SK-N-SH treated with all-trans-retinoic acid at 6 μM for 48 hours (cell line): ENCODE results near the gene ATPAF1.

Source experiments
- ATAC-seq: fragments of 200-7000 bp; cut with Tn5 transposase; 3 replicates; pipeline ENCODE4 v1.9.1; 2020; ENCODE audit warnings: mild to moderate bottlenecking, moderate library complexity
- ARNTL ChIP-seq: fragments of 450-650 bp; formaldehyde crosslinking; IDR thresholded peaks from 2 replicates; pipeline ENCODE4 v1.5.0; 2020; ENCODE audit warnings: low read depth, mild to moderate bottlenecking, moderate library complexity, borderline replicate concordance
- BACH2 ChIP-seq: fragments of 250-450 bp; sonication (Bioruptor Pico); IDR thresholded peaks from 2 replicates; pipeline ENCODE4 v1.9.0; 2021; ENCODE audit warnings: mild to moderate bottlenecking, borderline replicate concordance
- CREB5 ChIP-seq: fragments of 250-450 bp; sonication (Bioruptor Pico); IDR thresholded peaks from 2 replicates; pipeline ENCODE4 v1.5.1; 2020; ENCODE audit warnings: low read depth, mild to moderate bottlenecking, moderate library complexity
- CSDC2 ChIP-seq: fragments of 250-450 bp; sonication (Bioruptor Pico); IDR thresholded peaks from 2 replicates; pipeline ENCODE4 v1.5.0; 2020; ENCODE audit warnings: mild to moderate bottlenecking, moderate library complexity
- ISL1 ChIP-seq: fragments of 250-450 bp; sonication (Bioruptor Pico); IDR thresholded peaks from 2 replicates; pipeline ENCODE4 v2.1.2; 2022; ENCODE audit warnings: mild to moderate bottlenecking, moderate library complexity
- OSR1 ChIP-seq: fragments of 250-450 bp; sonication (Bioruptor Pico); IDR thresholded peaks from 2 replicates; pipeline ENCODE4 v1.8.0; 2022; ENCODE audit warnings: moderate library complexity, mild to moderate bottlenecking, inconsistent platforms
- PPARA ChIP-seq: fragments of 250-450 bp; sonication (Bioruptor Pico); IDR thresholded peaks from 2 replicates; pipeline ENCODE4 v1.5.0; 2020; ENCODE audit warnings: mild to moderate bottlenecking, borderline replicate concordance
- RARB ChIP-seq: fragments of 250-450 bp; sonication (Bioruptor Pico); IDR thresholded peaks from 2 replicates; pipeline ENCODE4 v1.8.0; 2021; ENCODE audit warnings: mild to moderate bottlenecking, moderate library complexity
- SNAI2 ChIP-seq: fragments of 250-450 bp; sonication (Bioruptor Pico); IDR thresholded peaks from 2 replicates; pipeline ENCODE4 v1.5.0; 2020; ENCODE audit warnings: mild to moderate bottlenecking, moderate library complexity
- TCF4 ChIP-seq: fragments of 250-450 bp; sonication (Bioruptor Pico); IDR thresholded peaks from 2 replicates; pipeline ENCODE4 v1.8.0; 2021; ENCODE audit warnings: mild to moderate bottlenecking, moderate library complexity, borderline replicate concordance
- TOX ChIP-seq: fragments of 250-450 bp; sonication (Bioruptor Pico); IDR thresholded peaks from 2 replicates; pipeline ENCODE4 v1.8.0; 2021; ENCODE audit warnings: mild to moderate bottlenecking, moderate library complexity, borderline replicate concordance
- TSHZ2 ChIP-seq: fragments of 250-450 bp; sonication (Bioruptor Pico); IDR thresholded peaks from 2 replicates; pipeline ENCODE4 v1.5.0; 2020; ENCODE audit warnings: mild to moderate bottlenecking, moderate library complexity
- ZC3H10 ChIP-seq: fragments of 250-450 bp; sonication (Bioruptor Pico); IDR thresholded peaks from 2 replicates; pipeline ENCODE4 v1.5.1; 2021; ENCODE audit warnings: mild to moderate bottlenecking, moderate library complexity
- ZFP3 ChIP-seq: fragments of 250-450 bp; sonication (Bioruptor Pico); IDR thresholded peaks from 2 replicates; pipeline ENCODE4 v1.5.0; 2020; ENCODE audit warnings: mild to moderate bottlenecking, moderate library complexity
- ZFP30 ChIP-seq: fragments of 450-650 bp; formaldehyde crosslinking; IDR thresholded peaks from 2 replicates; pipeline ENCODE4 v1.5.0; 2022; ENCODE audit warnings: mild to moderate bottlenecking, moderate library complexity
- ZNF565 ChIP-seq: fragments of 450-650 bp; formaldehyde crosslinking; conservative IDR thresholded peaks from 2 replicates; pipeline ENCODE4 v1.5.0; 2020; ENCODE audit warnings: low read depth, mild to moderate bottlenecking, moderate library complexity
- ZNF70 ChIP-seq: fragments of 450-650 bp; formaldehyde crosslinking; IDR thresholded peaks from 2 replicates; pipeline ENCODE4 v1.5.0; 2020; ENCODE audit warnings: mild to moderate bottlenecking, moderate library complexity
- ZNF8 ChIP-seq: fragments of 450-650 bp; formaldehyde crosslinking; IDR thresholded peaks from 2 replicates; pipeline ENCODE4 v1.5.0; 2020; ENCODE audit warnings: mild to moderate bottlenecking, moderate library complexity
- TF ChIP-seq, protein P1 (sequence below): fragments of 250-450 bp; sonication (Bioruptor Pico); IDR thresholded peaks from 2 replicates; pipeline ENCODE4 v1.5.1; 2021; ENCODE audit warnings: mild to moderate bottlenecking, moderate library complexity
- TF ChIP-seq, protein P2 (sequence below): fragments of 250-450 bp; sonication (Bioruptor Pico); IDR thresholded peaks from 2 replicates; pipeline ENCODE4 v1.8.0; 2021; ENCODE audit warnings: low read depth, mild to moderate bottlenecking, moderate library complexity, borderline replicate concordance
- TF ChIP-seq, protein P3 (sequence below): fragments of 250-450 bp; sonication (Bioruptor Pico); IDR thresholded peaks from 2 replicates; pipeline ENCODE4 v1.8.0; 2020; ENCODE audit warnings: mild to moderate bottlenecking, moderate library complexity, borderline replicate concordance

Gene ATPAF1

DNA sequence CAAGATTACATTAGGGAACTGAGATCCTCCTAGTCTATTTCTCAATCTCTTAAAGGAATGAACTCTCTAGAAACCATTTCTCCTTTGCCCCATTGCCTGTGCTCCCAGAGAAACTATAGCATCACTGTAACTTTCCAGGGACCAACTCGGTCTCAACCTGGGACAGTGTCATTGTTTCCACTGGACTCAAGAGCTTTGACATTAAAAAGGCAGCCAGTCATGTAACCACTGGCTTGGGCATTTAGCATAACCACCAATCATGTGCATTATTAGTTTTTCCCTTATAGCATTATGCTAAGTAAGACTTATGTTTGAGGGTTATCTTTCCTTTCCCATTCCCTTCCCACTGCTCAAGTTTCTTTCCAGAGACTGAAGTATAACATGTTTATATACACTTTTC, 21.7 kb upstream of the ATPAF1 start (continued):
- TF ChIP-seq TSHZ2 (CRISPR knock-in tag) = no peak
- TF ChIP-seq TCF4 (CRISPR knock-in tag) = no peak
- TF ChIP-seq SNAI2 = no peak

GRCh38 chr1:46689356-46689755, 21.2 kb upstream of the ATPAF1 start:
- TF ChIP-seq ZNF70 (CRISPR knock-in tag) (no peak), ZNF565 (no peak), RARB (CRISPR knock-in tag) (no peak), OSR1 (no peak), TOX (no peak), TCF4 (CRISPR knock-in tag) (no peak), ZNF8 (CRISPR knock-in tag) (no peak)
- TF ChIP-seq, protein P1, sequence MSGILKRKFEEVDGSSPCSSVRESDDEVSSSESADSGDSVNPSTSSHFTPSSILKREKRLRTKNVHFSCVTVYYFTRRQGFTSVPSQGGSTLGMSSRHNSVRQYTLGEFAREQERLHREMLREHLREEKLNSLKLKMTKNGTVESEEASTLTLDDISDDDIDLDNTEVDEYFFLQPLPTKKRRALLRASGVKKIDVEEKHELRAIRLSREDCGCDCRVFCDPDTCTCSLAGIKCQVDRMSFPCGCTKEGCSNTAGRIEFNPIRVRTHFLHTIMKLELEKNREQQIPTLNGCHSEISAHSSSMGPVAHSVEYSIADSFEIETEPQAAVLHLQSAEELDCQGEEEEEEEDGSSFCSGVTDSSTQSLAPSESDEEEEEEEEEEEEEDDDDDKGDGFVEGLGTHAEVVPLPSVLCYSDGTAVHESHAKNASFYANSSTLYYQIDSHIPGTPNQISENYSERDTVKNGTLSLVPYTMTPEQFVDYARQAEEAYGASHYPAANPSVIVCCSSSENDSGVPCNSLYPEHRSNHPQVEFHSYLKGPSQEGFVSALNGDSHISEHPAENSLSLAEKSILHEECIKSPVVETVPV (CRISPR knock-in tag) = no peak
- TF ChIP-seq, protein P2, sequence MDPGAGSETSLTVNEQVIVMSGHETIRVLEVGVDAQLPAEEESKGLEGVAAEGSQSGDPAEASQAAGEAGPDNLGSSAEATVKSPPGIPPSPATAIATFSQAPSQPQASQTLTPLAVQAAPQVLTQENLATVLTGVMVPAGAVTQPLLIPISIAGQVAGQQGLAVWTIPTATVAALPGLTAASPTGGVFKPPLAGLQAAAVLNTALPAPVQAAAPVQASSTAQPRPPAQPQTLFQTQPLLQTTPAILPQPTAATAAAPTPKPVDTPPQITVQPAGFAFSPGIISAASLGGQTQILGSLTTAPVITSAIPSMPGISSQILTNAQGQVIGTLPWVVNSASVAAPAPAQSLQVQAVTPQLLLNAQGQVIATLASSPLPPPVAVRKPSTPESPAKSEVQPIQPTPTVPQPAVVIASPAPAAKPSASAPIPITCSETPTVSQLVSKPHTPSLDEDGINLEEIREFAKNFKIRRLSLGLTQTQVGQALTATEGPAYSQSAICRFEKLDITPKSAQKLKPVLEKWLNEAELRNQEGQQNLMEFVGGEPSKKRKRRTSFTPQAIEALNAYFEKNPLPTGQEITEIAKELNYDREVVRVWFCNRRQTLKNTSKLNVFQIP = no peak
- no peak for ATAC-seq

GRCh38 chr1:46687921-46688509, 19.9 kb upstream of the ATPAF1 start:
- no peak for ATAC-seq
- no peak for TF ChIP-seq PPARA (CRISPR knock-in tag)
- no peak for TF ChIP-seq ZC3H10 (CRISPR knock-in tag)
- TF ChIP-seq TSHZ2 (CRISPR knock-in tag) = no peak
- no peak for TF ChIP-seq ISL1 (CRISPR knock-in tag)
- TF ChIP-seq ZFP30 (CRISPR knock-in tag) = no peak
- no peak for TF ChIP-seq RARB (CRISPR knock-in tag)
- TF ChIP-seq BACH2 = no peak
- no peak for TF ChIP-seq OSR1
- TF ChIP-seq, protein P3, sequence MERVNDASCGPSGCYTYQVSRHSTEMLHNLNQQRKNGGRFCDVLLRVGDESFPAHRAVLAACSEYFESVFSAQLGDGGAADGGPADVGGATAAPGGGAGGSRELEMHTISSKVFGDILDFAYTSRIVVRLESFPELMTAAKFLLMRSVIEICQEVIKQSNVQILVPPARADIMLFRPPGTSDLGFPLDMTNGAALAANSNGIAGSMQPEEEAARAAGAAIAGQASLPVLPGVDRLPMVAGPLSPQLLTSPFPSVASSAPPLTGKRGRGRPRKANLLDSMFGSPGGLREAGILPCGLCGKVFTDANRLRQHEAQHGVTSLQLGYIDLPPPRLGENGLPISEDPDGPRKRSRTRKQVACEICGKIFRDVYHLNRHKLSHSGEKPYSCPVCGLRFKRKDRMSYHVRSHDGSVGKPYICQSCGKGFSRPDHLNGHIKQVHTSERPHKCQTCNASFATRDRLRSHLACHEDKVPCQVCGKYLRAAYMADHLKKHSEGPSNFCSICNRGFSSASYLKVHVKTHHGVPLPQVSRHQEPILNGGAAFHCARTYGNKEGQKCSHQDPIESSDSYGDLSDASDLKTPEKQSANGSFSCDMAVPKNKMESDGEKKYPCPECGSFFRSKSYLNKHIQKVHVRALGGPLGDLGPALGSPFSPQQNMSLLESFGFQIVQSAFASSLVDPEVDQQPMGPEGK (CRISPR knock-in tag) = no peak
- TF ChIP-seq TOX = no peak

DNA sequence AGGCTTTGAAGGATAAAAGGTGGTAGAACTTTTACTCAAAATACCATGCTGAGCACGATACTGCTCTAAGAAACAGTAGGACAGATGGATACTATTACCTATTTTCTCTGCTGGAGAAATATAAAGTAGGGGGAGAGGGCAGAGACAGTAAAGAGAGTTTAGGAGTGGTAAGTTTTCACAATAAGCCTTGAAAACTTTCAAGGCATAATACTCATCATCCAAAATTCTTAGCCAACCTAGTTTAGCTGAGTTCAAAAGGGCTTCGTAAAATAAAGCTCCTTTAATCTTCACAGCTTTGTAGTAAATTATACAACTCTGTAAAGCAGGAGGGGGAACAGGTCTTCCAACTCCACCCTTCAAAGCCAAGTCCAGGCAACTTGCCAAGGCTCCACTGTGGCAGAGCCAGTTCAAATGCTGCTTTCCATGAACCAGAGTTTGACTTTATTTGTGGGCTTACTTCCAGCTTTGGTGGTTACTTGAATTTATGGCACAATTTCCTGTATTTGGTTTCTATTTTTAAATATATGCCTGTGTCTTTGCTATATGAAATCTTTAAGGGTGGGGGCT, 19.0 kb upstream of the ATPAF1 start:
- no peak for TF ChIP-seq CSDC2 (CRISPR knock-in tag)
- TF ChIP-seq, protein P1 (CRISPR knock-in tag) = no peak
- no peak for TF ChIP-seq ARNTL (CRISPR knock-in tag)
- TF ChIP-seq, protein P2 = no peak
- TF ChIP-seq CREB5 (CRISPR knock-in tag) = no peak
- TF ChIP-seq ZFP3 (CRISPR knock-in tag) = no peak
- no peak for TF ChIP-seq ZNF565
- peak; percentile 77 for ATAC-seq
